IPS DF 6.9 (cell line): ENCODE measurements around the gene CDKN1B.

Experiments
- DNase-seq: peaks from one replicate; pipeline ENCODE4 v3.0.0-alpha.2; 2013; ENCODE audit warnings: low read depth, low spot score
- H3K27ac ChIP-seq: one replicate; pipeline ENCODE4 v1.5.1; 2013; ENCODE audit warnings: low read length, control low read depth
- H3K27me3 ChIP-seq: 2 replicates; pipeline ENCODE4 v1.6.1; 2013; ENCODE audit warnings: mild to moderate bottlenecking, low read length; ENCODE audit not compliant: control insufficient read depth, insufficient read depth
- H3K36me3 ChIP-seq: 2 replicates; pipeline ENCODE4 v1.6.1; 2013; ENCODE audit warnings: low read length; ENCODE audit not compliant: control insufficient read depth, insufficient read depth
- H3K4me1 ChIP-seq: 2 replicates; pipeline ENCODE4 v1.6.1; 2013; ENCODE audit warnings: low read length; ENCODE audit not compliant: control insufficient read depth, insufficient read depth
- H3K4me3 ChIP-seq: 2 replicates; pipeline ENCODE4 v1.5.1; 2013; ENCODE audit warnings: mild to moderate bottlenecking, low read length
- H3K9me3 ChIP-seq: 2 replicates; pipeline ENCODE4 v1.6.1; 2013; ENCODE audit warnings: low read length, inconsistent platforms; ENCODE audit not compliant: control insufficient read depth, insufficient read depth
- WGBS: extraction: QIAGEN DNeasy Blood & Tissue Kit; methylation state at CpG from one replicate; pipeline ENCODE4 v1.1.7; 2013; ENCODE audit warnings: mixed read lengths, missing lambda C conversion rate; ENCODE audit not compliant: insufficient read length, insufficient coverage; 5-methylcytosine and 5-hydroxymethylcytosine counted together

The CDKN1B gene

DNA sequence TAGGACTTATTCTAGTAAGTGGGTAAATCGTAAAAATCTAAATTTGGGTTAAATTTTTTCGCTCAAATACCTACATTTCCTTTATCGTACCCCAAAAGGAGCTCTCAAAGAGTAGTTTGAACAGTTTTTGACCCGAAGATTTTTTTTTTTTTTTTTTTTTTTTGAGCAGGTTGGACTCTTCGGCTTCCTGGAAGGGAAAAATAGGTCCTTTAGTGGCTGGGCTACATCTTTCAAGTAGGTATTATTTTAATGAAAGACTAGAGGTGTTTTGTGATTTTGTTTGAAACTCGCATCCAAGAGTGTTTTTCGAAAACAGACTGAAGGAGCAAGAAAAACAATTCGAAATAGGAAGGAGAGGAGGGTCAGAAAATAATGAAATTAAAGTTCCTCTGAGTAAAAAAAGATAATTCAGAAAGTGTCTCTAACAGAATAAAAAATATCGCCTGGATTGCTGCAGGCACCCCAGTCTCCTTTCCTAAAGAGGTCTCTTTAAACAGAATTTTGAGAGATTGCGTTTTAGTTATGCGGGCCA is 6.0 kb downstream of the CDKN1B start:
- DNase-seq, result no peak
- Histone ChIP-seq H3K36me3 (no peaks in the 10 kb centered on the region), H3K27ac (no peak overlapping the region), H3K9me3 (no peaks in the 10 kb centered on the region), H3K4me3 (peak overlapping the region; percentile 61; the same call in 1 of the 2 replicates), H3K27me3 (0 out of 2 replicates have a peak, but pooled peaks cover 2% of the 10 kb centered on the region), H3K4me1 (peaks cover 2% of the 10 kb centered on the region; the same call in 1 of the 2 replicates)
- WGBS, result no CpG with 5 or more reads among the region's 11 CpGs

DNA sequence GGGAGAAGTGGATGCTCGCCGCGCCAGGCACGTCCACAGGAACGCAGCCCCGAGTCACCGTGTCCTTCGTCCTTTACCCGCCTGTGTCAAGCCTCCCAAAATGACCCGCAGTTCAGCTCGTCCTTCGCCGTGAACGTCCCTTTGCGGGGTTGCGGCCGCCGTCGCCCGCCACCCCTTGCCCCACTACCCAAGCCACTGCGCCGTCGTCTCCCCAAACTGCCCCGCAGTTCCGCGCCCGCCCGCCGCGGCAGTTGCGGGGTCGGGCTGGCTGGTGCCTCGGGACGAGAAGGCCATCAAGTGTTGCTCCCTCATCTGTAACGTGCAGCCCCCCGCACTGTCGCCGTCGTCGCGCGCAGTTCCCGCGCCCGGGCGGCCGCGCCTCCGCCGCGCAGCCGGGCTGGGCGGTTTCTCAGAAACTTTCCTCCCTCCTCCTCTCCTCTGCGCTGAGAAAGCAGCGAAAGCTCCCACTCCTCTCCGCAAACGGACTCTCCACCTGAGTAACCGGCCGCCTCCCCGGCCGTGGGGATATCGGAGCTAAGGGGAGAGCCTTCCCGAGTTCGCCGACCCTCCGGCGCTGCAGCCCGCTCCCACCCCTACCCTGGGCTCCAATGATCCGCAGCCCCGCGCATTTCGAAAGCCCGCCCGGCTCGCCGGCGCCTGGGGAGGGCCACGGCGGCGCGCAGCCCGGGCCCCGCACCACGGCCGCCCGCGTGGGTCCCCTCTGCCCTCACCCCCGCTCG is 6.7 kb downstream of the CDKN1B start:
- Histone ChIP-seq H3K36me3 (no peaks in the 10 kb centered on the region), H3K27ac (no peak overlapping the region), H3K4me1 (peaks cover 2% of the 10 kb centered on the region; the same call in 1 of the 2 replicates)

DNA sequence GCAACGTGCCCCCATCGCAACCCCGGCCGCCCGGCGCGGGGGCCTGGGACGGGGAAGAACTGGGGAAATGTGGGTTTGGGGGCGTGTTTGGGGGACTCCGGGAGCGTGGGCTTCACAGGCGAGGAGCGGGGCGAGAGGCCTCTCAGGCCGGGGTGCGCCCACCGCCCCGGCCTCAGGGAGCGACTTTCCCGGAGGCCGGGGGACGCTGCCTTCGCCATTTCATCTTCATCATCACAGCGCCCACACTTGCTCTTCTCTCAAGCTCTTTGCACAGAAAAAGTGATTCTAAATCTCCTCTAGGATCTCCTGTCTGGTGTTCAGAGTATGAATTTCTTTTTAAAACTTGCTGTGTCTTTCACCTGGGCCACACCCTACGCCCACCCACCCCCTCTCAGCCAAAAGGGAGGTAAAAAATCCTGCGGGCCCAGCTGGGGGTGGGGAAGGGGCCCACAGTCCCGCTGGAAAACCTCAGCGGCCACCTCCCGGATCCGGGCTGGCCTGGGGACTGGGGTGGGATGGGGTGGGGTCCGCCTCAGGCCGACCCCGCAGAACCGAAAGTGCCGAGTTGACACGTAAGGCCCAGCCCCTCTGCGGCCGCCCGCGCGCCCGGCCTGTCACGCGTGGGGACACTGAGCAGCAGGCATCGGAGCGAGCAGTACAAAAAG is 7.4 kb downstream of the CDKN1B start:
- H3K9me3 ChIP-seq, result no peaks in the 10 kb centered on the region
- WGBS, result no CpG with 5 or more reads among the region's 46 CpGs
- DNase-seq, result no peak
- H3K4me1 ChIP-seq, result no peaks in the 10 kb centered on the region; the same call in 1 of the 2 replicates
- H3K4me3 ChIP-seq, result peak overlapping the region; percentile 61
- H3K36me3 ChIP-seq, result no peaks in the 10 kb centered on the region
- H3K27ac ChIP-seq, result no peak overlapping the region
- 0 out of 2 replicates have a peak, but pooled peaks cover 2% of the 10 kb centered on the region for H3K27me3 ChIP-seq

More for the DNA sequence above, 6.7 kb downstream of the CDKN1B start:
- DNase-seq, result no peak
- H3K9me3 ChIP-seq, result no peaks in the 10 kb centered on the region
- H3K27me3 ChIP-seq, result 0 out of 2 replicates have a peak, but pooled peaks cover 2% of the 10 kb centered on the region
- no CpG with 5 or more reads among the region's 89 CpGs for WGBS
- H3K4me3 ChIP-seq, result peak overlapping the region; percentile 61; the same call in 1 of the 2 replicates

- no CpG with 5 or more reads among the region's 93 CpGs for WGBS
- Histone ChIP-seq H3K27ac (no peak overlapping the region), H3K4me1 (no peaks in the 10 kb centered on the region; the same call in 1 of the 2 replicates), H3K4me3 (peak overlapping the region; percentile 61), H3K36me3 (no peaks in the 10 kb centered on the region), H3K27me3 (0 out of 2 replicates have a peak, but pooled peaks cover 2% of the 10 kb centered on the region), H3K9me3 (no peaks in the 10 kb centered on the region)
- peak; percentile 64 for DNase-seq
Measured at GRCh38 chr12:12725086-12725955, 8.2 kb downstream of the CDKN1B start.

DNA sequence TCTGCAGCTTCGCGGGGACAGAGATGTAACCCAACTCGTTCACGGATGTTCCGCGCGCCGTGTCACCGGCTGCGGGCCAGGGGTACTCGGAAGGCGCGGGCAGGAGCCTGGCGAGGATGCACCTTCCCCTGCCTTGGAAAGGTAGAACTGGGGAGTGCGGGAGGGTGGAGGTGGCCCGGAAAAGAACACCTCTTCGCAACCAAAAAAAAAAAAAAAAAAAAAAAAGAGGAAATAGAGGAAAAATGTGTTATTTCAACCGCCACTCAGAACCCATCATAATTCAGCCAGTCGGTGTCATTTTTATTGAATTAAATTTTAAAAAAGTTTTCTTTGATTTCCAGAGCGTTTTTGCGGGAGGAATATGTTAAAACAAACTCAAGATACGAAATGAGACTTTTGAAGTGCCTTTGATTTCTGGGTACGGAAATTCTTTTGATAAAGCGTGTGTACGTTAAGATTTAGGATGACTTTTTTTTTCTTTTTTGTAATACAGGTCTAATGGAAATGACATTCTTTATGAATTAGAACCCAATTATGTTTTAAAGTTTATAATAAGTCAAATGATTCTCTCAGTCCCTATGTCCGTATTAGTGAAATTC is 8.9 kb downstream of the CDKN1B start:
- Histone ChIP-seq H3K4me3 (peak overlapping the region; percentile 61; the same call in 1 of the 2 replicates), H3K36me3 (no peaks in the 10 kb centered on the region), H3K9me3 (no peaks in the 10 kb centered on the region), H3K27ac (no peak overlapping the region), H3K4me1 (no peaks in the 10 kb centered on the region; the same call in 1 of the 2 replicates), H3K27me3 (0 out of 2 replicates have a peak, but pooled peaks cover 2% of the 10 kb centered on the region)
- WGBS, result no CpG with 5 or more reads among the region's 26 CpGs
- no peak for DNase-seq

DNA sequence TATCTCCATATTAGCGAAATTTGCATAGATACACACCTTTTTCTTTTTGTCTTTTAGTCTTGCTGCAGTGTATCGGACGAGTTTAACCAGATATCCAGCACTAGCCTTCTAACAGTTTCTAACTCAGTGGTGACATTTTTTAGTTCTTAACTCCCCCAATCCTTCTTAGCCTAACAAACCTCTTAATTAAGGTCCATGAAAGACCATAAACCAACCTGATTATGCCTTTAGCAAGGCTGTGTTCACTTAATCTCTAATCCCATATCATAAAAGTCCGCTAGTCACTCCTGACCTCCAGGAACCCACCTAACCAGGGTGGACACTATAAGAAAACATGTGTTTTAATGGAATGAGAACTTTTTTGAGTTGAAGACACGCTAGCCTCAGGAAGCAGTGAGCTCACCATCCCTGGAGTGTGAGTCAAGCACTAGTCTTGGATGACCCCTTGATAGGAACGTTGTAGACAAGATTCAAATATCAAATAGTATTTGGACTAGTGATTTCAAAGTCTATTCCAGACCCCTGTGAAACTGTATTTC is 9.5 kb downstream of the CDKN1B start:
- H3K27ac ChIP-seq, result no peak overlapping the region
- H3K4me1 ChIP-seq, result no peaks in the 10 kb centered on the region; the same call in 1 of the 2 replicates
- H3K36me3 ChIP-seq, result no peaks in the 10 kb centered on the region
- H3K4me3 ChIP-seq, result peak overlapping the region; percentile 29; the same call in 1 of the 2 replicates
- H3K27me3 ChIP-seq, result 0 out of 2 replicates have a peak, but pooled peaks cover 2% of the 10 kb centered on the region
- WGBS, result no CpG with 5 or more reads among the region's 6 CpGs
- no peaks in the 10 kb centered on the region for H3K9me3 ChIP-seq
- DNase-seq, result no peak

DNA sequence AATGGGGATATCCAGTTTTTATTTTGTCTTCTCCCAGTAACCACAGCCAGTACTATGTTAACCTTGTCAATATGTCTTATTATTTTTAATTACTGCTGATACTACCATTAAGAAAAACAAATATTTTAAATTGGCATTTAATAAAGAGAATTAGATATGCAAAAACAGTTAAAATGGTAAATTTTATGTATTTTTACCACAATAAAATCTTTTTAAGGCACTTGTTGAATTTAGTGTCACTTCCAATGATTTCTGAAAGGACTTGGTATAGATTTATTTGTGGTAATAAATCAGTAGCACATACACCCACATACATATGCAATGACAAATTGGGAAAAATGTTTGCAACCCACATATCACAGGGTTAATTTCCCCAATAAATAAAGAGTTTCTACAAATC is 14.0 kb downstream of the CDKN1B start:
- Histone ChIP-seq H3K4me3 (no peak overlapping the region), H3K36me3 (no peaks in the 10 kb centered on the region), H3K4me1 (no peaks in the 10 kb centered on the region; the same call in 1 of the 2 replicates)

DNA sequence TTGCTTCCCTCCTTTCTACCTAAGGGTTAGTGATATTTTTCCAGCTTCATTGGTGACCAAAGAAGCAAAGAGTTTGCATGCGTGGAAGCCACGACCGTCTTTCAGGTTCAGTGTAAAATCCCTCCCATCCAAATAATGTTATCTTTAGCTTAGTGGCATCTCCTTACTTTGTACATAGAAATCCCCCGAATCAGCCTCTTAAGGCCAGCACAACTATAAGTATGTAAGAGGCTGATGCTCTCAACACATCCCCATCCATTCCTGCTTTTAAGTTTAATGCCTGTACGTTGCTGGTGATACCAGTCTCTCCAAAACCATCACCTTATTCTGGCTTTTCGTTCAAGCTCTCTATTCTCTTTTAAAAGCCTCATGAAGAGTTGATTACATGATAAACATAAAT is 14.6 kb downstream of the CDKN1B start:
- no CpG with 5 or more reads among the region's 6 CpGs for WGBS
- Histone ChIP-seq H3K4me1 (no peaks in the 10 kb centered on the region), H3K4me3 (no peak overlapping the region), H3K27me3 (no peaks in the 10 kb centered on the region), H3K27ac (no peak overlapping the region), H3K36me3 (no peaks in the 10 kb centered on the region), H3K9me3 (no peaks in the 10 kb centered on the region)
- no peak for DNase-seq

More for the DNA sequence above, 14.0 kb downstream of the CDKN1B start:
- Histone ChIP-seq H3K27ac (no peak overlapping the region), H3K27me3 (no peaks in the 10 kb centered on the region), H3K9me3 (no peaks in the 10 kb centered on the region)
- DNase-seq, result no peak

- no peak overlapping the region for H3K4me3 ChIP-seq
Measured at GRCh38 chr12:12733118-12733517, 15.9 kb downstream of the CDKN1B start.

More at GRCh38 chr12:12733118-12733517, 15.9 kb downstream of the CDKN1B start:
- WGBS, result no CpG with 5 or more reads among the region's 2 CpGs
- Histone ChIP-seq H3K27me3 (no peaks in the 10 kb centered on the region), H3K4me1 (no peaks in the 10 kb centered on the region), H3K27ac (no peak overlapping the region), H3K9me3 (no peaks in the 10 kb centered on the region), H3K36me3 (no peaks in the 10 kb centered on the region)
- DNase-seq, result no peak
